Upper lobe of left lung (tissue), 4 donors: ENCODE measurements around the gene CACNA1A.

ENCODE experiments used
- EP300 ChIP-seq, 4 donors: sonication (generic); formaldehyde crosslinking; IDR thresholded peaks; one replicate each; pipeline ENCODE4 v1.5.1; 2017; ENCODE audit warnings: antibody characterized with exemption in 4 of 4, control low read depth in 2 of 4
- POLR2A ChIP-seq, 4 donors: fragments of 450-650 bp; IDR thresholded peaks; one replicate each; pipeline ENCODE4 v1.5.1; 2016 to 2017; ENCODE audit warnings: antibody characterized with exemption in 4 of 4, mild to moderate bottlenecking in 2 of 4
- TF ChIP-seq, protein P1 (sequence below), 6 experiments: fragments of 450-650 bp in 4 of 6; fragments of 200-600 bp in 2 of 6; sonication (generic) in 2 of 6; IDR thresholded peaks; one replicate each; pipeline ENCODE4 v1.5.1; 2016 to 2019; ENCODE audit warnings: antibody characterized with exemption in 6 of 6

DNA sequence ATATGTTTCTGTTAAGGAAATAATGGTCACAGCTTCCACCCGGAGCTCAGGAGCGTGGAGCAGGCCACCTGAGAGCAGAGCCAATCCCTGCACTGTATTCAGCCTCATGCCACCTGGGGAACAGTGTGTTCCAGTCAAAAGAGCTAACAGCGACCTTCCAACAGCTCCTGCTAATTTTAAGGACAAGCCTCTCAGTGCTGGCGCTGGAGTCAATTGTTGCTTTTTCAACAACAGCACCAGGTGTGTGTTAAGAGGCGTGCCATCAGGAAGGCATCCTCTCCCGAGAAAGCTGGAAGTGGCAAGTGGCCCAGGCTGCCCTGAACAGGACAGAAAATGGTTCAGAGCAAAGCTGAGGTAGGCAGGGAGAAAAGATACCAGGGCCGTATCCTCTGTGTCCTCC, 102.0 kb downstream of the CACNA1A start:
- TF ChIP-seq EP300 (IDR thresholded peaks at IDR 0.05) (no peak), POLR2A (IDR thresholded peaks at IDR 0.05) (no peak)
- TF ChIP-seq, protein P1, sequence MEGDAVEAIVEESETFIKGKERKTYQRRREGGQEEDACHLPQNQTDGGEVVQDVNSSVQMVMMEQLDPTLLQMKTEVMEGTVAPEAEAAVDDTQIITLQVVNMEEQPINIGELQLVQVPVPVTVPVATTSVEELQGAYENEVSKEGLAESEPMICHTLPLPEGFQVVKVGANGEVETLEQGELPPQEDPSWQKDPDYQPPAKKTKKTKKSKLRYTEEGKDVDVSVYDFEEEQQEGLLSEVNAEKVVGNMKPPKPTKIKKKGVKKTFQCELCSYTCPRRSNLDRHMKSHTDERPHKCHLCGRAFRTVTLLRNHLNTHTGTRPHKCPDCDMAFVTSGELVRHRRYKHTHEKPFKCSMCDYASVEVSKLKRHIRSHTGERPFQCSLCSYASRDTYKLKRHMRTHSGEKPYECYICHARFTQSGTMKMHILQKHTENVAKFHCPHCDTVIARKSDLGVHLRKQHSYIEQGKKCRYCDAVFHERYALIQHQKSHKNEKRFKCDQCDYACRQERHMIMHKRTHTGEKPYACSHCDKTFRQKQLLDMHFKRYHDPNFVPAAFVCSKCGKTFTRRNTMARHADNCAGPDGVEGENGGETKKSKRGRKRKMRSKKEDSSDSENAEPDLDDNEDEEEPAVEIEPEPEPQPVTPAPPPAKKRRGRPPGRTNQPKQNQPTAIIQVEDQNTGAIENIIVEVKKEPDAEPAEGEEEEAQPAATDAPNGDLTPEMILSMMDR (IDR thresholded peaks at IDR 0.05), result no peak
